ENCODE results near the gene CORO6.
"Not testable (repeated sequence)": the region's sequence is repeated elsewhere in the genome, so short reads cannot be mapped to it uniquely, and the experiment has no call there.

The CORO6 gene

GRCh38 chr17:29653995-29654714, 31.4 kb upstream of the CORO6 start:
- H3K27ac ChIP-seq (ENCODE audit: low read depth, low read length): no peak overlapping the region
- peaks cover 8 to 15% of the 10 kb centered on the region in 2 donors for H3K36me3 ChIP-seq (ENCODE audit: control insufficient read depth in 1 of 2, insufficient read depth in 2 of 2, low read length in 2 of 2)
- no peaks in the 10 kb centered on the region for H3K9me3 ChIP-seq (ENCODE audit: control insufficient read depth in 1 of 2, low read length in 2 of 2)
- no peak overlapping the region for H3K9ac ChIP-seq (ENCODE audit: low read depth in 1 of 2, low read length in 2 of 2)
- H3K4me3 ChIP-seq (ENCODE audit: low read depth in 1 of 2, low read length in 2 of 2): no peak overlapping the region
- no peaks in the 10 kb centered on the region for H3K4me1 ChIP-seq (ENCODE audit: control insufficient read depth in 1 of 2, insufficient read depth in 2 of 2, low read length in 2 of 2)
- H3K27me3 ChIP-seq (ENCODE audit: control insufficient read depth in 1 of 2, insufficient read depth in 2 of 2, low read length in 2 of 2): no peaks in the 10 kb centered on the region

GRCh38 chr17:29652976-29653375, 30.3 kb upstream of the CORO6 start:
- no peaks in the 10 kb centered on the region for H3K27me3 ChIP-seq (ENCODE audit: control insufficient read depth in 1 of 2, insufficient read depth in 2 of 2, low read length in 2 of 2)
- H3K9me3 ChIP-seq (ENCODE audit: control insufficient read depth in 1 of 2, low read length in 2 of 2): no peaks in the 10 kb centered on the region
- no peak overlapping the region for H3K9ac ChIP-seq (ENCODE audit: low read depth in 1 of 2, low read length in 2 of 2)
- H3K4me1 ChIP-seq (ENCODE audit: control insufficient read depth in 1 of 2, insufficient read depth in 2 of 2, low read length in 2 of 2): no peaks in the 10 kb centered on the region
- no peak overlapping the region for H3K4me3 ChIP-seq (ENCODE audit: low read depth in 1 of 2, low read length in 2 of 2)
- H3K27ac ChIP-seq (ENCODE audit: low read depth, low read length): no peak overlapping the region
- peaks cover 8 to 20% of the 10 kb centered on the region in 2 donors for H3K36me3 ChIP-seq (ENCODE audit: control insufficient read depth in 1 of 2, insufficient read depth in 2 of 2, low read length in 2 of 2)

DNA sequence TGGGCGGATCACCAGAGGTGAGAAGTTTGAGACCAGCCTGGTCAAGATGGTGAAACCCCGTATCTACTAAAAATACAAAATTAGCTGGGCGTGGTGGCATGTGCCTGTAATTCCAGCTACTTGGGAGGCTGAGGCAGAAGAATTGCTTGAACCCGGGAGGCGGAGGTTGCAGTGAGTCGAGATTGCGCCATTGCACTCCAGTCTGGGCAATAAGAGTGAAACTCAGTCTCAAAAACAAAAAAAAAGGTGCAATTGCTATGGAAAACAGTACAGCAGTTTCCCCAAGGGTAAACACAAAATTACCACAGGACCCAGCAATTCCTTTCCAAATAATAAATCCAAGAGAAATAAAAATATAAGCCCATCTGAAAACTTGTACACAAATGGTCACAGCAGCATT, 29.2 kb upstream of the CORO6 start:
- H3K9ac ChIP-seq (ENCODE audit: low read depth in 1 of 2, low read length in 2 of 2); H3K27me3 ChIP-seq (ENCODE audit: control insufficient read depth in 1 of 2, insufficient read depth in 2 of 2, low read length in 2 of 2); H3K9me3 ChIP-seq (ENCODE audit: control insufficient read depth in 1 of 2, low read length in 2 of 2); H3K4me3 ChIP-seq (ENCODE audit: low read depth in 1 of 2, low read length in 2 of 2); H3K4me1 ChIP-seq (ENCODE audit: control insufficient read depth in 1 of 2, insufficient read depth in 2 of 2, low read length in 2 of 2); H3K27ac ChIP-seq (ENCODE audit: low read depth, low read length): not testable (repeated sequence)
- peaks cover 8 to 22% of the 10 kb centered on the region in 2 donors for H3K36me3 ChIP-seq (ENCODE audit: control insufficient read depth in 1 of 2, insufficient read depth in 2 of 2, low read length in 2 of 2)

DNA sequence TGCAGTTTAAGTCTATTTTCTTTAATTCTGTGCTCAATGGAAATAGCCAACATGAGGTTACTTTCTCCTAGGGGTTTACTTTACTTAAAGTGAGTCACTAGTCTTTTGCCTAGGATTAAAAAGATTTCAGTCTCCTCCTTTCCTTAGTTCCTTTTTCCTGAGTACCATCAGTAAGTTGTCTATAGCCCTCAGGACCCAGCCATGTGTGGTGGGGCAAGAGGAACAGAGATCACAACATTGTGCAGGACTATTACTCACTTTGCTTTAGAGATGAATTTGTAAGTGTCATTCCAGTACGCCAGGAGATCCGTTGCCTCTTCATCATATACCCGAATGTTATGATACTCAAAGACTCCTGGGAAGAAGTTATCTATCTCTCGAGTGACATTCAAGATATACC, 27.7 kb upstream of the CORO6 start:
- Histone ChIP-seq H3K4me1 (ENCODE audit: control insufficient read depth in 1 of 2, insufficient read depth in 2 of 2, low read length in 2 of 2) (no peaks in the 10 kb centered on the region), H3K9me3 (ENCODE audit: control insufficient read depth in 1 of 2, low read length in 2 of 2) (no peaks in the 10 kb centered on the region), H3K27me3 (ENCODE audit: control insufficient read depth in 1 of 2, insufficient read depth in 2 of 2, low read length in 2 of 2) (no peaks in the 10 kb centered on the region), H3K27ac (ENCODE audit: low read depth, low read length) (no peak overlapping the region), H3K36me3 (ENCODE audit: control insufficient read depth in 1 of 2, insufficient read depth in 2 of 2, low read length in 2 of 2) (peaks cover 2 to 21% of the 10 kb centered on the region in 2 donors), H3K9ac (ENCODE audit: low read depth in 1 of 2, low read length in 2 of 2) (no peak overlapping the region), H3K4me3 (ENCODE audit: low read depth in 1 of 2, low read length in 2 of 2) (no peak overlapping the region)

DNA sequence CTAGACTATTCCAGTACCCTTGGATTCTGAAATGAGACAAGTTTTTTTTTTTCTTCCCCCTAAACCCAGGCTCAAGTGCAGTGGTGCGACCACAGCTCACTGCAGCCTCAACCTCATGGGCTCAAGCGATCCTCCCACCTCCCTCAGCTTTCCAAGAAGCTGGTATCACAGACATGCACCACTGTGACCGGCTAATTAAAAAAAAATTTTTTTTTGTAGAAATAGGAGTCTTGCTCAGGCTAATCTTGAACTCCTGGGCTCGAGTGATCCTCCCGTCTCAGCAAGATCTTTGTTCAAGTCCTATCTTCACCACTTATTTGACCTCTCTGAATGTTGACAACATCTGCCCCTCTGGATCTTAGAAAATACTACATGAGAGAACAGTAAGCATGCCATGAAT, 26.6 kb upstream of the CORO6 start:
- Histone ChIP-seq H3K27ac (ENCODE audit: low read depth, low read length) (no peak overlapping the region), H3K4me1 (ENCODE audit: control insufficient read depth in 1 of 2, insufficient read depth in 2 of 2, low read length in 2 of 2) (peaks cover 0 to 4% of the 10 kb centered on the region in 2 donors), H3K9ac (ENCODE audit: low read depth in 1 of 2, low read length in 2 of 2) (no peak overlapping the region), H3K9me3 (ENCODE audit: control insufficient read depth in 1 of 2, low read length in 2 of 2) (no peaks in the 10 kb centered on the region), H3K4me3 (ENCODE audit: low read depth in 1 of 2, low read length in 2 of 2) (no peak overlapping the region), H3K36me3 (ENCODE audit: control insufficient read depth in 1 of 2, insufficient read depth in 2 of 2, low read length in 2 of 2) (peaks cover 4 to 18% of the 10 kb centered on the region in 2 donors), H3K27me3 (ENCODE audit: control insufficient read depth in 1 of 2, insufficient read depth in 2 of 2, low read length in 2 of 2) (no peaks in the 10 kb centered on the region)

DNA sequence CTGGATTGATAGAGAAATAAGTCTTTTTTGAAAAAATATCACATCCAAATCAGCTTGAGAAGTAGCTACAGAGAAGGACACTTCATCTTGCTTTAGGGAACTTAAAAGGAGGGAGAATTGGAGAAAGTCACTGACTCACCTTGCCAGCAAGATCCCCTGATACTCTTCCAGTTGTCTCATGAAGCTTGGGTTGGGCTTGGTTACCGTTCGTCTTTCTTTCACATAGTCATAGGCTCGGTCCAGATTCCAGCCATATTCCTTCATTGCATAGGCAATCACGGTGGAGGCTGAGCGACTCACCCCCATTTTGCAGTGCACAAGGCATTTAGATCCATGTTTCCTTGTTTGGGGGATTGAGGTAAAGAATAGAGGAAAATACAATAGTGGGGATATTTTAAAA, 25.3 kb upstream of the CORO6 start:
- peaks cover 10 to 18% of the 10 kb centered on the region in 2 donors for H3K36me3 ChIP-seq (ENCODE audit: control insufficient read depth in 1 of 2, insufficient read depth in 2 of 2, low read length in 2 of 2)
- H3K9ac ChIP-seq (ENCODE audit: low read depth in 1 of 2, low read length in 2 of 2): no peak overlapping the region
- no peak overlapping the region for H3K4me3 ChIP-seq (ENCODE audit: low read depth in 1 of 2, low read length in 2 of 2)
- no peaks in the 10 kb centered on the region for H3K9me3 ChIP-seq (ENCODE audit: control insufficient read depth in 1 of 2, low read length in 2 of 2)
- H3K27me3 ChIP-seq (ENCODE audit: control insufficient read depth in 1 of 2, insufficient read depth in 2 of 2, low read length in 2 of 2): no peaks in the 10 kb centered on the region
- no peak overlapping the region for H3K27ac ChIP-seq (ENCODE audit: low read depth, low read length)
- H3K4me1 ChIP-seq (ENCODE audit: control insufficient read depth in 1 of 2, insufficient read depth in 2 of 2, low read length in 2 of 2): peaks cover 4 to 6% of the 10 kb centered on the region in 2 donors

- H3K9ac ChIP-seq (ENCODE audit: low read depth in 1 of 2, low read length in 2 of 2): no peak overlapping the region
- no peak overlapping the region for H3K4me3 ChIP-seq (ENCODE audit: low read depth in 1 of 2, low read length in 2 of 2)
- no peak overlapping the region for H3K27ac ChIP-seq (ENCODE audit: low read depth, low read length)
- H3K36me3 ChIP-seq (ENCODE audit: control insufficient read depth in 1 of 2, insufficient read depth in 2 of 2, low read length in 2 of 2): peaks cover 10 to 18% of the 10 kb centered on the region in 2 donors
- no peaks in the 10 kb centered on the region for H3K9me3 ChIP-seq (ENCODE audit: control insufficient read depth in 1 of 2, low read length in 2 of 2)
- H3K4me1 ChIP-seq (ENCODE audit: control insufficient read depth in 1 of 2, insufficient read depth in 2 of 2, low read length in 2 of 2): peaks cover 4 to 17% of the 10 kb centered on the region in 2 donors
- no peaks in the 10 kb centered on the region for H3K27me3 ChIP-seq (ENCODE audit: control insufficient read depth in 1 of 2, insufficient read depth in 2 of 2, low read length in 2 of 2)
These were observed 22.9 kb upstream of the CORO6 start for GRCh38 chr17:29645515-29646051.

DNA sequence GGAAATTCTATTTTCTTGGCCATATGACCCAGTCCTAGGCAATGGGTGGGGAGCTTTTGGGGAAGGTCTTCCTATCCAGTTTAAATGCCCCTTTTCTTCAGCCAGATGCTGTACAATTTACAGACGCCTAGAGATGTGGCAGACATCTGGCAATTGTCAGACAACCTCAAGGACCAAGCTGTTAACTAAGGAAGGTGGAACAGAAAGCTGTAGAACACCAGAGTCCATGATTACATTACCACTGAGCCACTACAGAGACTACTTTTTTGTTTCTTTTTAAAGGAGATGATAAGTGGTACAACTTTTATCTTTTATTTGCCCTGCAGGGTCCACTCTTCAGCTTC, 21.1 kb upstream of the CORO6 start:
- Histone ChIP-seq H3K27me3 (ENCODE audit: control insufficient read depth in 1 of 2, insufficient read depth in 2 of 2, low read length in 2 of 2) (no peaks in the 10 kb centered on the region), H3K27ac (ENCODE audit: low read depth, low read length) (no peak overlapping the region), H3K9me3 (ENCODE audit: control insufficient read depth in 1 of 2, low read length in 2 of 2) (no peaks in the 10 kb centered on the region), H3K9ac (ENCODE audit: low read depth in 1 of 2, low read length in 2 of 2) (no peak overlapping the region), H3K4me3 (ENCODE audit: low read depth in 1 of 2, low read length in 2 of 2) (no peak overlapping the region), H3K36me3 (ENCODE audit: control insufficient read depth in 1 of 2, insufficient read depth in 2 of 2, low read length in 2 of 2) (peaks cover 9 to 10% of the 10 kb centered on the region in 2 donors), H3K4me1 (ENCODE audit: control insufficient read depth in 1 of 2, insufficient read depth in 2 of 2, low read length in 2 of 2) (peaks cover 14 to 22% of the 10 kb centered on the region in 2 donors)

- H3K9me3 ChIP-seq (ENCODE audit: control insufficient read depth in 1 of 2, low read length in 2 of 2): no peaks in the 10 kb centered on the region
- H3K36me3 ChIP-seq (ENCODE audit: control insufficient read depth in 1 of 2, insufficient read depth in 2 of 2, low read length in 2 of 2): peaks cover 5 to 10% of the 10 kb centered on the region in 2 donors
- H3K4me1 ChIP-seq (ENCODE audit: control insufficient read depth in 1 of 2, insufficient read depth in 2 of 2, low read length in 2 of 2): peaks cover 14 to 22% of the 10 kb centered on the region in 2 donors
- H3K4me3 ChIP-seq (ENCODE audit: low read depth in 1 of 2, low read length in 2 of 2): peak overlapping the region in 1 of 2 donors; percentile 7
- no peak overlapping the region for H3K27ac ChIP-seq (ENCODE audit: low read depth, low read length)
- peak overlapping the region in 1 of 2 donors; percentile 45 for H3K9ac ChIP-seq (ENCODE audit: low read depth in 1 of 2, low read length in 2 of 2)
- H3K27me3 ChIP-seq (ENCODE audit: control insufficient read depth in 1 of 2, insufficient read depth in 2 of 2, low read length in 2 of 2): no peaks in the 10 kb centered on the region
These were observed 19.5 kb upstream of the CORO6 start for GRCh38 chr17:29642171-29642611.

DNA sequence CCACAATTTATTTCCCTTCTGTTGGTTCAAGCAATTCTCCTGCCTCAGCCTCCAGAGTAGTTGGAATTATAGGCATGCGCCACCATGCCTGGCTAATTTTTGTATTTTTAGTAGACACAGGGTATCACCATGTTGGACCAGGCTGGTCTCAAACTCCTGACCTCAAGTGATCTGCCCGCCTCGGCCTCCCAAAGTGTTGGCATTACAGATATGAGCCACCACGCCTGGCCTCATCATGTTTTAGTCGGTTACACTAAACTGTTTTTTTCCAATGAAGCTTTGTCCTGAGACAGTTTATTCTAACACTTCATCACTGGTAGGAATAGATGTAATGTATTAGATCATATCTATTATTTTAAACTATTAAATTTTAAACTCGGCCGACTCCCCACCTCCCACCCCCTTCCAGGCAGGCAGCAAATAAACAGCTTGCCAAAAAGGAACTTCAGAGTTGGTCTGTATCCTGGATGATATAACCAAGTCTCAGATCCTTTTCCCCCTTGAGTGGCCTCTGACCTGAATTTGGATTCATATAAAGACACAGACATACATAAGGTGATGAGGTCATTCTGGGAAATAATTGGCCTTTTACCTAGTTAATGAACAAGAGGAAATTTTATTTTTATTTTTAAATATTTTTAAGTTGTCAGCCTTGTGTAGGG, 18.4 kb upstream of the CORO6 start:
- peaks cover 14 to 22% of the 10 kb centered on the region in 2 donors for H3K4me1 ChIP-seq (ENCODE audit: control insufficient read depth in 1 of 2, insufficient read depth in 2 of 2, low read length in 2 of 2)
- H3K9me3 ChIP-seq (ENCODE audit: control insufficient read depth in 1 of 2, low read length in 2 of 2): no peaks in the 10 kb centered on the region
- no peaks in the 10 kb centered on the region for H3K27me3 ChIP-seq (ENCODE audit: control insufficient read depth in 1 of 2, insufficient read depth in 2 of 2, low read length in 2 of 2)
- H3K27ac ChIP-seq (ENCODE audit: low read depth, low read length): no peak overlapping the region
- no peak overlapping the region for H3K4me3 ChIP-seq (ENCODE audit: low read depth in 1 of 2, low read length in 2 of 2)
- no peak overlapping the region for H3K9ac ChIP-seq (ENCODE audit: low read depth in 1 of 2, low read length in 2 of 2)
- peaks cover 13 to 16% of the 10 kb centered on the region in 2 donors for H3K36me3 ChIP-seq (ENCODE audit: control insufficient read depth in 1 of 2, insufficient read depth in 2 of 2, low read length in 2 of 2)

All from duodenal mucosa (tissue), 2 donors.